Endothelial cell of umbilical vein (primary cell): ENCODE results near the gene B4GALNT3.
A peak's percentile ranks its signal among the peaks of the same experiment; 100 is the strongest.

ENCODE experiments used
- CTCF ChIP-seq, 2 donors: IDR thresholded peaks; 1 replicate in 1 of 2; 2 replicates in 1 of 2; pipeline ENCODE4 v1.5.1; 2011; ENCODE audit warnings: low read length in 2 of 2, mild to moderate bottlenecking in 2 of 2, moderate library complexity in 2 of 2, control low read depth in 1 of 2, inconsistent platforms in 1 of 2, low read depth in 1 of 2; ENCODE audit not compliant: insufficient read depth in 1 of 2; ENCODE audit errors: extremely low read depth in 1 of 2
- EZH2 ChIP-seq: IDR thresholded peaks from 2 replicates; pipeline ENCODE4 v1.6.1; 2012; ENCODE audit warnings: borderline replicate concordance, low read depth, mild to moderate bottlenecking, moderate library complexity, low read length, inconsistent platforms; ENCODE audit not compliant: severe bottlenecking
- MAX ChIP-seq: IDR thresholded peaks from 2 replicates; pipeline ENCODE4 v1.6.1; 2011; ENCODE audit not compliant: insufficient read depth, insufficient read length
- POLR2A ChIP-seq: IDR thresholded peaks from 2 replicates; pipeline ENCODE4 v1.6.1; 2012; ENCODE audit warnings: low read depth, mild to moderate bottlenecking, control low read depth, low read length
- POLR2AphosphoS5 ChIP-seq: IDR thresholded peaks from 2 replicates; pipeline ENCODE4 v1.6.1; 2012; ENCODE audit warnings: low read depth, mild to moderate bottlenecking, control low read depth, low read length, moderate library complexity; ENCODE audit not compliant: insufficient read depth

GRCh38 chr12:607541-608001 lies 147.8 kb downstream of the B4GALNT3 start:
- TF ChIP-seq EZH2 (no peak), CTCF (IDR thresholded peaks at IDR 0.05; ENCODE audit: extremely low read depth in 1 of 2, insufficient read depth in 1 of 2, low read depth in 1 of 2, low read length in 2 of 2) (no peak), POLR2AphosphoS5 (peak; percentile 29), POLR2A (no peak), MAX (no peak)
